ENCODE data around the gene OR4D6. TPM values are rescaled to one million over a fixed set of nuclear protein-coding genes. Genes with fewer than 3 reads are reported as not detected.

Gene OR4D6
- polyA plus RNA-seq, 2 of the 4 experiments (the other 2 are of a cell fraction): not detected

DNA sequence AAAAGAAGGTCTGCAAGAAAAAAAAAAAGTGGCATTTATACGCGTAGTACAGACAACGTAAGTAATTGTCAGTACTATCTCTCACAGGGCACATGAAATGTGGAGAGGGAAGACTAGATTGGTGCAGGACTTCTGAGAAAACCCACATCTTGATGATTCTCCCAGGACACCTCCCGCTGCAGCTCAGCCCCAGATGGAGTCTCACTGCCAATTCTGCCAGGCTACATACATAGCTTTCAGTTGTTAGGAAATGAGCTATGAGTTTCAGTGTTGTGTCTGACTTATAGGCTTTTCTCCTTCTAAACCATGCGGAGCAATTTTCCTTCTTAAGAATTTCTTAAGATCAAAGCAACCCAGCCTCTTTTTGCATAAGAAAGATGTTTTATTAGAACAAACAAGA, 40.1 kb upstream of the OR4D6 start:
- Histone ChIP-seq H3K9me3 (no peaks in the 10 kb centered on the region), H3K4me3 (no peak overlapping the region), H3K27ac (no peak overlapping the region), H3K4me2 (no peak overlapping the region), H3K4me1 (no peaks in the 10 kb centered on the region)
- CTCF ChIA-PET: interaction anchor here (1.0 to 1.4 kb wide), 2 partner anchors 23 to 245 kb away, joined by 3 read pairs; partner anchors contain the start of gene DTX4
- ATAC-seq: no peak
- TF ChIP-seq CHD2 (IDR thresholded peaks at IDR 0.05; ENCODE audit: low read length, partially characterized antibody) (no peak), CTCF (IDR thresholded peaks at IDR 0.05) (no peak), TFCP2L1 (CRISPR knock-in tag; IDR thresholded peaks at IDR 0.05) (no peak), MAZ (IDR thresholded peaks at IDR 0.05; ENCODE audit: borderline replicate concordance, low read depth, low read length) (no peak), HOXA7 (CRISPR knock-in tag; IDR thresholded peaks at IDR 0.05) (no peak), NR3C1 (IDR thresholded peaks at IDR 0.05) (no peak), RFX5 (IDR thresholded peaks at IDR 0.05) (no peak), GATA3 (IDR thresholded peaks at IDR 0.05; ENCODE audit: borderline replicate concordance) (no peak), ZFP36 (IDR thresholded peaks at IDR 0.05; ENCODE audit: borderline replicate concordance, partially characterized antibody) (no peak), FOSL2 (IDR thresholded peaks at IDR 0.05) (no peak), FOSL2 (CRISPR knock-in tag; IDR thresholded peaks at IDR 0.05) (no peak), ZNF302 (CRISPR knock-in tag; IDR thresholded peaks at IDR 0.05) (no peak), HDAC2 (IDR thresholded peaks at IDR 0.05) (no peak), EHMT2 (IDR thresholded peaks at IDR 0.05; ENCODE audit: low read depth) (no peak), RCOR1 (IDR thresholded peaks at IDR 0.05; ENCODE audit: low read depth, low read length) (no peak)
- TF ChIP-seq, protein P1, sequence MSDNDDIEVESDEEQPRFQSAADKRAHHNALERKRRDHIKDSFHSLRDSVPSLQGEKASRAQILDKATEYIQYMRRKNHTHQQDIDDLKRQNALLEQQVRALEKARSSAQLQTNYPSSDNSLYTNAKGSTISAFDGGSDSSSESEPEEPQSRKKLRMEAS (IDR thresholded peaks at IDR 0.05): no peak
- TF ChIP-seq, protein P2, sequence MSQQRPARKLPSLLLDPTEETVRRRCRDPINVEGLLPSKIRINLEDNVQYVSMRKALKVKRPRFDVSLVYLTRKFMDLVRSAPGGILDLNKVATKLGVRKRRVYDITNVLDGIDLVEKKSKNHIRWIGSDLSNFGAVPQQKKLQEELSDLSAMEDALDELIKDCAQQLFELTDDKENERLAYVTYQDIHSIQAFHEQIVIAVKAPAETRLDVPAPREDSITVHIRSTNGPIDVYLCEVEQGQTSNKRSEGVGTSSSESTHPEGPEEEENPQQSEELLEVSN (IDR thresholded peaks at IDR 0.05; ENCODE audit: borderline replicate concordance, low read depth): no peak
- TF ChIP-seq, protein P3, sequence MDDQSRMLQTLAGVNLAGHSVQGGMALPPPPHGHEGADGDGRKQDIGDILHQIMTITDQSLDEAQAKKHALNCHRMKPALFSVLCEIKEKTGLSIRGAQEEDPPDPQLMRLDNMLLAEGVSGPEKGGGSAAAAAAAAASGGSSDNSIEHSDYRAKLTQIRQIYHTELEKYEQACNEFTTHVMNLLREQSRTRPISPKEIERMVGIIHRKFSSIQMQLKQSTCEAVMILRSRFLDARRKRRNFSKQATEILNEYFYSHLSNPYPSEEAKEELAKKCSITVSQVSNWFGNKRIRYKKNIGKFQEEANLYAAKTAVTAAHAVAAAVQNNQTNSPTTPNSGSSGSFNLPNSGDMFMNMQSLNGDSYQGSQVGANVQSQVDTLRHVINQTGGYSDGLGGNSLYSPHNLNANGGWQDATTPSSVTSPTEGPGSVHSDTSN (IDR thresholded peaks at IDR 0.05): no peak
- TF ChIP-seq, protein P4, sequence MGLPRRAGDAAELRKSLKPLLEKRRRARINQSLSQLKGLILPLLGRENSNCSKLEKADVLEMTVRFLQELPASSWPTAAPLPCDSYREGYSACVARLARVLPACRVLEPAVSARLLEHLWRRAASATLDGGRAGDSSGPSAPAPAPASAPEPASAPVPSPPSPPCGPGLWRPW (IDR thresholded peaks at IDR 0.05): no peak
- DNase-seq (ENCODE audit: low read depth in 1 of 2, low spot score in 1 of 2): no peak
- WGBS (ENCODE audit: missing lambda C conversion rate): 44% methylated on average over 5 of the region's 5 CpGs
- POLR2A ChIA-PET: no interaction called here
- FAIRE-seq: no peak

- ChIA-PET CTCF (interaction anchor here (1.0 to 1.4 kb wide), 2 partner anchors 23 to 245 kb away, joined by 3 read pairs; partner anchors contain the start of gene DTX4), POLR2A (no interaction called here)
- Histone ChIP-seq H3K4me1 (no peaks in the 10 kb centered on the region), H3K4me3 (no peak overlapping the region), H3K27ac (no peak overlapping the region), H3K9me3 (no peaks in the 10 kb centered on the region), H3K4me2 (no peak overlapping the region)
- WGBS (ENCODE audit: missing lambda C conversion rate): 23% methylated on average over 5 of the region's 5 CpGs
- DNase-seq (ENCODE audit: low read depth in 1 of 2, low spot score in 1 of 2) (no peak), FAIRE-seq (no peak), ATAC-seq (no peak)
- TF ChIP-seq KDM5A (IDR thresholded peaks at IDR 0.05) (no peak), HEYL (CRISPR knock-in tag; IDR thresholded peaks at IDR 0.05) (no peak), TFCP2L1 (CRISPR knock-in tag; IDR thresholded peaks at IDR 0.05) (no peak), HDAC2 (IDR thresholded peaks at IDR 0.05) (no peak), ZNF302 (CRISPR knock-in tag; IDR thresholded peaks at IDR 0.05) (no peak), ELK1 (IDR thresholded peaks at IDR 0.05; ENCODE audit: low read depth, low read length) (no peak), SMC3 (IDR thresholded peaks at IDR 0.05) (no peak), HOXB13 (CRISPR knock-in tag; IDR thresholded peaks at IDR 0.05; ENCODE audit: low read depth) (no peak), CHD4 (IDR thresholded peaks at IDR 0.05; ENCODE audit: borderline replicate concordance) (no peak), BHLHE40 (IDR thresholded peaks at IDR 0.05; ENCODE audit: low read depth, low read length) (no peak), MYC (IDR thresholded peaks at IDR 0.05; ENCODE audit: borderline replicate concordance, low read length) (no peak), RNF2 (IDR thresholded peaks at IDR 0.05; ENCODE audit: borderline replicate concordance, low read depth) (no peak), ZFP36 (IDR thresholded peaks at IDR 0.05; ENCODE audit: borderline replicate concordance, partially characterized antibody) (no peak), JUN (IDR thresholded peaks at IDR 0.05) (no peak), ZC3H11A (IDR thresholded peaks at IDR 0.05) (no peak)
- TF ChIP-seq, protein P1 (IDR thresholded peaks at IDR 0.05): no peak
- TF ChIP-seq, protein P4 (IDR thresholded peaks at IDR 0.05): no peak
- TF ChIP-seq, protein P2 (IDR thresholded peaks at IDR 0.05; ENCODE audit: borderline replicate concordance, low read depth): no peak
Measured at GRCh38 chr11:59417023-59417422, 39.7 kb upstream of the OR4D6 start.

Measured in A549 (cell line).